ENCODE data around the gene MLXIPL.

The MLXIPL gene

GRCh38 chr7:73652541-73652949 lies 28.2 kb upstream of the MLXIPL start:
- TF ChIP-seq, protein P1, sequence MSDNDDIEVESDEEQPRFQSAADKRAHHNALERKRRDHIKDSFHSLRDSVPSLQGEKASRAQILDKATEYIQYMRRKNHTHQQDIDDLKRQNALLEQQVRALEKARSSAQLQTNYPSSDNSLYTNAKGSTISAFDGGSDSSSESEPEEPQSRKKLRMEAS (IDR thresholded peaks at IDR 0.05; ENCODE audit: low read depth, low read length), result no peak
- TF ChIP-seq MYC (IDR thresholded peaks at IDR 0.05; ENCODE audit: low read depth, low read length) (no peak), POLR2A (IDR thresholded peaks at IDR 0.05; ENCODE audit: extremely low read depth, insufficient read length) (no peak), CTCF (IDR thresholded peaks at IDR 0.05; ENCODE audit: low read depth, low read length) (no peak)
- no peak for DNase-seq (ENCODE audit: low read depth)
- no peak overlapping the region for H3K4me3 ChIP-seq (ENCODE audit: low read depth, low read length)

DNA sequence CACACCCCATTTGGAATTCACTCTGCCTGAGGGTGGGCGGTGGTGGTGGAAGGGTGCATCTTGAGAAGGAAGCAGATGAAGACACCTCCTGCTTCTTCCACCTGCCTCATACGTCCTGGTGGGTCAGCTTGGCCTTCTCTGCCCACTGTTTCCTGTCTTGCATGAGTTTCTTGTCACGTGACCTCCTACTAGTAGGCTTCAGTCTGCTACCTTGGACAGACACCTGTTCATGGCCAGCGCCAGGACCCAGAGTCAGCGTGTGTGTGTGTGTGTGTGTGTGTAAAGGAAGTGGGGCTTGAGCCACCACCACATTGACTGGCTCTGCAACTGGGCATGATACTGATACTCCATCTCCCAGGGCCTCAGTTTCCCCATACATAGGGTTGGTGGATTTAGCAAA lies 26.2 kb upstream of the MLXIPL start:
- no peak for DNase-seq (ENCODE audit: low read depth)
- no peak for TF ChIP-seq POLR2A (IDR thresholded peaks at IDR 0.05; ENCODE audit: extremely low read depth, insufficient read length)
- no peak for TF ChIP-seq MYC (IDR thresholded peaks at IDR 0.05; ENCODE audit: low read depth, low read length)
- TF ChIP-seq, protein P1 (IDR thresholded peaks at IDR 0.05; ENCODE audit: low read depth, low read length), result no peak
- no peak for TF ChIP-seq CTCF (IDR thresholded peaks at IDR 0.05; ENCODE audit: low read depth, low read length)
- H3K4me3 ChIP-seq (ENCODE audit: low read depth, low read length), result no peak overlapping the region

DNA sequence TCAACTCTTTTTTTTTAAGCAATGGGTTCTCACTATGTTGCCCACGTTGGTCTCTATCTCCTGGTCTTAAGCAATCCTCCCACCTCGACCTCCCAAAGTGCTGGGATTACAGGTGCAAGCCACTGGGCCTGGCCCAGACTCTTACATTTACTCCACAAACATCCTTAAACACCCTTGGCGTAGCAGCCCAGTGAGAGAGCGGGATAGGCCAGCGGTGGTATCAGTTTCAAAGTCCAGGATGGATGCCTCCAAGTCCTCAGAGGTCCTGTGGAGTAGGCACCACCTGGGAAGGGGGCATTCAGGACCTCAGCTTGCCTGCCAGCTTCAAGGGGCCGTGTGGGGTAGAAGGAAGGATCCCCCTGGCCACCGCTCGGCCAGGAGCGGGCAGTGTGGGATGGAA lies 25.3 kb upstream of the MLXIPL start:
- TF ChIP-seq, protein P1 (IDR thresholded peaks at IDR 0.05; ENCODE audit: low read depth, low read length), result no peak
- TF ChIP-seq MYC (IDR thresholded peaks at IDR 0.05; ENCODE audit: low read depth, low read length) (no peak), CTCF (IDR thresholded peaks at IDR 0.05; ENCODE audit: low read depth, low read length) (no peak), POLR2A (IDR thresholded peaks at IDR 0.05; ENCODE audit: extremely low read depth, insufficient read length) (no peak)
- H3K4me3 ChIP-seq (ENCODE audit: low read depth, low read length), result no peak overlapping the region
- DNase-seq (ENCODE audit: low read depth), result no peak

- no peak for DNase-seq (ENCODE audit: low read depth)
- TF ChIP-seq, protein P1 (IDR thresholded peaks at IDR 0.05; ENCODE audit: low read depth, low read length), result no peak
- TF ChIP-seq CTCF (IDR thresholded peaks at IDR 0.05; ENCODE audit: low read depth, low read length) (no peak), MYC (IDR thresholded peaks at IDR 0.05; ENCODE audit: low read depth, low read length) (no peak), POLR2A (IDR thresholded peaks at IDR 0.05; ENCODE audit: extremely low read depth, insufficient read length) (no peak)
- H3K4me3 ChIP-seq (ENCODE audit: low read depth, low read length), result no peak overlapping the region
These were observed 24.4 kb upstream of the MLXIPL start for GRCh38 chr7:73648593-73649332.

DNA sequence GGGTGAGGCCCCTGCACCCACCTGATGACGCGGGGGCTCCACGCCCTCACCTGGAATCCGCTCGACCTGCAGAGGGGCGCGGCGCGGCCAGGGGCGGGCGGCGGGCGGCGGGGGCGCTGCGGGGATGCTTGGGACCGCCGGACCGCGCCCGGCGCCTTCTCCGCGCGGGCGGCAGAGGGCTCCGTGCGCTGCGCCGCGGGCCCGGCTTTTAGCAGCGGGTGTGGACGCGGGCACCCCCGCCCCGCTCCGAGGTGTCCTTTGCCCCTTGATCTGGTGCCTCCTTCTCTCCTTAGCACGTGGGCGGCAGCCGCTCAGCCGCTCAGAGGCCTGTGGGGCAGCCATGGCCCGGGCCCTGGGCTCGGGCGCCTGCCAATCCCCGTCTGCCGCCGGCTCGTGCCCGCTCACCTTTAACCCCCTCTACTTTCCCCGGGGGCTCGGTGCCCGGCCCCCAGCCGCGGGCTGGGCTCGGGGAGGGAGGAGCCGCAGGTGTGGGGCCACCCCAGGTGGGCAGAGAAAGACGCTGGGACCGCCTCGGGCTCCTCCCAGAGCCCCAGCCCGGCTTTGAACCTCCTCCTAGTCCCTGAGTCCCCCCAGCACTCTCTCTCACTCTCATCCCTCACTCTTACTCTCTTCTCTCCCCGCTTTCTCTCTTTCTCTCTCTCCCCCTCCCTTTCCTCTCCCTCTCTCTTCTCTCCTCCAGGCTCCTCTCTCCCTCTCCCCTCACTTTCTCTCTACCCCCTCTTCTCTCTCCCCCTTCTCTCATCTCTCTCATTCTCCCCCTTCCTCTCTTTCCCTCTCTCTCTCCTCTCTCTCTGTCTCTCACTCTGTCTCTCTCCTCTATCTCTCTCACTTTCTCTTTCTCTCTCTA lies 23.6 kb upstream of the MLXIPL start:
- H3K4me3 ChIP-seq (ENCODE audit: low read depth, low read length), result no peak overlapping the region
- peak; percentile 41 for DNase-seq (ENCODE audit: low read depth)
- TF ChIP-seq MYC (IDR thresholded peaks at IDR 0.05; ENCODE audit: low read depth, low read length) (no peak), POLR2A (IDR thresholded peaks at IDR 0.05; ENCODE audit: extremely low read depth, insufficient read length) (no peak), CTCF (IDR thresholded peaks at IDR 0.05; ENCODE audit: low read depth, low read length) (no peak)
- TF ChIP-seq, protein P1 (IDR thresholded peaks at IDR 0.05; ENCODE audit: low read depth, low read length), result no peak

All from NB4 (cell line).